Measurements from ENCODE around the gene FN1. TPM values are rescaled to one million over a fixed set of nuclear protein-coding genes. Genes with fewer than 3 reads are reported as not detected.

Gene FN1
- total RNA-seq, 3 donors from 2014 or later, result 74.9 to 295 (median 102) TPM

- H3K27ac ChIP-seq, result no peak overlapping the region
- intact Hi-C loops (cut with DNase I; ENCODE audit: low total_unique reads), result no loop called here
- no peaks in the 10 kb centered on the region for H3K27me3 ChIP-seq
- no peak for DNase-seq (ENCODE audit: low spot score in 2 of 2)
- no peaks in the 10 kb centered on the region for H3K9me3 ChIP-seq
- no peak for TF ChIP-seq CTCF (IDR thresholded peaks at IDR 0.05)
- no peak for TF ChIP-seq POLR2AphosphoS5 (IDR thresholded peaks at IDR 0.05)
- TF ChIP-seq POLR2A (IDR thresholded peaks at IDR 0.05), result no peak
- H3K4me3 ChIP-seq, result no peak overlapping the region
- H3K36me3 ChIP-seq, result no peaks in the 10 kb centered on the region
- H3K4me1 ChIP-seq, result no peaks in the 10 kb centered on the region
These were observed 18.4 kb downstream of the FN1 start for GRCh38 chr2:215417400-215417951.

- H3K9me3 ChIP-seq, result no peaks in the 10 kb centered on the region
- no peaks in the 10 kb centered on the region for H3K36me3 ChIP-seq
- H3K27ac ChIP-seq, result no peak overlapping the region
- H3K4me3 ChIP-seq, result no peak overlapping the region
- TF ChIP-seq POLR2A (IDR thresholded peaks at IDR 0.05) (no peak), POLR2AphosphoS5 (IDR thresholded peaks at IDR 0.05) (no peak), CTCF (IDR thresholded peaks at IDR 0.05) (no peak)
- no peaks in the 10 kb centered on the region for H3K4me1 ChIP-seq
- no peaks in the 10 kb centered on the region for H3K27me3 ChIP-seq
- DNase-seq (ENCODE audit: low spot score in 2 of 2), result no peak
- intact Hi-C loops (cut with DNase I; ENCODE audit: low total_unique reads), result no loop called here
These were observed 19.2 kb downstream of the FN1 start for GRCh38 chr2:215416656-215417055.

GRCh38 chr2:215415820-215416577 lies 19.9 kb downstream of the FN1 start:
- Histone ChIP-seq H3K4me3 (no peak overlapping the region), H3K36me3 (no peaks in the 10 kb centered on the region), H3K4me1 (no peaks in the 10 kb centered on the region), H3K27ac (no peak overlapping the region), H3K9me3 (no peaks in the 10 kb centered on the region), H3K27me3 (no peaks in the 10 kb centered on the region)
- intact Hi-C loops (cut with DNase I; ENCODE audit: low total_unique reads), result no loop called here
- TF ChIP-seq POLR2A (IDR thresholded peaks at IDR 0.05) (no peak), CTCF (IDR thresholded peaks at IDR 0.05) (no peak), POLR2AphosphoS5 (IDR thresholded peaks at IDR 0.05) (no peak)
- DNase-seq (ENCODE audit: low spot score in 2 of 2), result no peak

- Histone ChIP-seq H3K4me1 (no peaks in the 10 kb centered on the region), H3K27me3 (no peaks in the 10 kb centered on the region), H3K4me3 (no peak overlapping the region), H3K9me3 (no peaks in the 10 kb centered on the region), H3K36me3 (no peaks in the 10 kb centered on the region), H3K27ac (no peak overlapping the region)
- intact Hi-C loops (cut with DNase I; ENCODE audit: low total_unique reads), result no loop called here
- no peak for DNase-seq (ENCODE audit: low spot score in 2 of 2)
- TF ChIP-seq CTCF (IDR thresholded peaks at IDR 0.05), result no peak
- no peak for TF ChIP-seq POLR2A (IDR thresholded peaks at IDR 0.05)
- TF ChIP-seq POLR2AphosphoS5 (IDR thresholded peaks at IDR 0.05), result no peak
These were observed 20.6 kb downstream of the FN1 start for GRCh38 chr2:215415218-215415617.

- no peak for TF ChIP-seq CTCF (IDR thresholded peaks at IDR 0.05)
- no peak for TF ChIP-seq POLR2A (IDR thresholded peaks at IDR 0.05)
- no peak for TF ChIP-seq POLR2AphosphoS5 (IDR thresholded peaks at IDR 0.05)
- Histone ChIP-seq H3K27me3 (no peaks in the 10 kb centered on the region), H3K4me3 (no peak overlapping the region), H3K4me1 (no peaks in the 10 kb centered on the region), H3K27ac (no peak overlapping the region), H3K36me3 (no peaks in the 10 kb centered on the region), H3K9me3 (no peaks in the 10 kb centered on the region)
- no peak for DNase-seq (ENCODE audit: low spot score in 2 of 2)
- intact Hi-C loops (cut with DNase I; ENCODE audit: low total_unique reads), result no loop called here
These were observed 21.2 kb downstream of the FN1 start for GRCh38 chr2:215414674-215415073.

All from breast epithelium (tissue), 4 donors.